CD4-positive, alpha-beta T cell treated with Interleukin-2 at 100 ng/mL for 4 hours (primary cell): ENCODE data around the gene COA1.
"Not testable (repeated sequence)": the region's sequence is repeated elsewhere in the genome, so short reads cannot be mapped to it uniquely, and the experiment has no call there.

Source experiments
- DNase-seq: peaks from one replicate; pipeline ENCODE4 v3.0.0-alpha.2; 2020; ENCODE audit warnings: low spot score

COA1 gene

GRCh38 chr7:43726466-43726865, 2.9 kb downstream of the COA1 start:
- no peak for DNase-seq

DNA sequence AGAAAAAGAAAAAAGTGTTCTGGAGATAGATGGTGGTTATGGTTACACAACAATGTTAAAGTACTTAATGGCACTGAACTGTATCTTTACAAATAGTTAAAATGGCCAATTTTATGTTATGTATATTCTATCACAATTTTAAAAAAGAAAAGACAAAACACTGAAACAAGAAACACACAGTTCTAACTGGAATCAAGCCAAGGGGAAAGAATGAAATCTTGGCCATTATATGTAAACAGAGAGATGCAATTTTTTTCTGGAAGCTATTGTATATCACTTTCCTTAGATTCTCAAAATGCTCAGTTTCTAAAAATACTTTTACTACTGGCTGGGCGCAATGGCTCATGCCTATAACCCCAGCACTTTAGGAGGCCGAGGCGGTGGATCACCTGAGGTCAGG, 4.1 kb downstream of the COA1 start:
- no peak for DNase-seq

DNA sequence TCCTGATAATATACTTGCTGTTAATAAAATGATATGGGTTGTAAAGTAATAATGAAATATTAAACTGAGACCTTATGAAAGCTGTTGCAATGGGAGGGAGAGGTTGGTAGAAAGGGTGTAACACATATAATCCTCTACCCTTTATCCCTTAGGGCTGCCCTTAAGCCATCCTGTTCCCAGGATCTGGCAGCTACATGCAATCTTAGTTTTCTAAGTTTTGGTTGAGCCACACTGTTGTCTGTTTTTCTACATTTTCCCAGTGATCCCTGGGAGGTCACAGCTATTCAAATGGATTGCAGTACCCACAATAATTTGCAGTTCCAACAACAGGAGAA, 6.3 kb downstream of the COA1 start:
- no peak for DNase-seq

- DNase-seq, result peak; percentile 75
Observed at GRCh38 chr7:43721193-43721806, 8.0 kb downstream of the COA1 start.

DNA sequence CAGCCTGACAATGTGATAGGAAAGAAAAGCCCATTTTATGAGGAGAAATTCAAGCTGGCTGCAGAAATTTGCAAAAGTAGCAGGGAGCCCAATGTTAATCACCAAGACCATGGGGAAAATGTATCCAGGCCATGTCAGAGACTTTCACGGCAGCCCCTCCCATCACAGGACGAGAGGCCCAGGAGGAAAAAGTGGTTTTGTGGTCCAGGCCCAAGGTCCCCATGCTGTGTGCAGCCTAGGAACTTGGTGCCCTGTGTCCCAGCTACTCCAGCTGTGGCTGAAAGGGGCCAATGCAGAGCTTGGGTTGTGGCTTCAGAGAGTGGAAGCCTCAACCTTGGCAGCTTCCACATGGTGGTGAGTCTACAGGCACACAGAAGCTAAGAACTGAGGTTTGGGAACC, 12.7 kb downstream of the COA1 start:
- no peak for DNase-seq

GRCh38 chr7:43715966-43716365, 13.4 kb downstream of the COA1 start:
- not testable (repeated sequence) for DNase-seq

DNA sequence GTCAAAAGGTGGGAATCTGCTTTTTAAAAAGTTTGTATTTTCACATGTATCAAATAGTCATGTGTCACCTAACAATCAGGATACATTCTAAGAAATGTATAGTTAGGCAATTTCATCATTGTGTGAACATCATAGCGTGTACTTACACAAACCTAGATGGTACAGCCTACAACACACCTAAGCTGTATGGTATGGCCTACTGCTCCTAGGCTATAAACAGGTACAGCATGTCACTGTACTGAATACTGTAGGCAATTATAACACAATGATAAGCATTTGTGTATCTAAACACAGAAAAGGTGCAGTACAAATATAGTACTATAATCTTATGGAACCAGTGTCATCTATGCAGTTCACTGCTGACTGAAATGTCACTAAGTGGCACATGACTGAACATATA, 17.8 kb downstream of the COA1 start:
- DNase-seq, result no peak

- DNase-seq, result not testable (repeated sequence)
Observed at GRCh38 chr7:43708055-43708454, 21.3 kb downstream of the COA1 start.

DNA sequence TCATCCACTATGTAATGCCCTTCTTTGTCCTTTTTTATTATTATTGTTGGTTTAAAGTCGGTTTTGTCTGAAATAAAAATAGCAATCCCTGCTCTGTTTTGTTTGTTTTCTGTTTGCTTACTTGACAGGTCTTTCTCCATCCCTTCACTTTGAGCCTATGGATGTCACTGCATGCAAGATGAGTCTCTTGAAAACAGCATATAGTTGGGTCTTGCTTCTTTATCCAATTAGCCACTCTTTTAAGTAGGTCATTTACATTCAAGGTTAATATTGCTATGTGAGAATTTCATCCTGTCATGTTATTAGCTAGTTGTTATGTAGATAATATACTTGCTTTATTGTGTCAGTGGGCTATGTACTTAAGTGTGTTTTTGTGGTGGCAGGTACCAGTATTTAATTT, 25.8 kb downstream of the COA1 start:
- DNase-seq, result no peak

- no peak for DNase-seq
Observed at GRCh38 chr7:43702974-43703373, 26.3 kb downstream of the COA1 start.

DNA sequence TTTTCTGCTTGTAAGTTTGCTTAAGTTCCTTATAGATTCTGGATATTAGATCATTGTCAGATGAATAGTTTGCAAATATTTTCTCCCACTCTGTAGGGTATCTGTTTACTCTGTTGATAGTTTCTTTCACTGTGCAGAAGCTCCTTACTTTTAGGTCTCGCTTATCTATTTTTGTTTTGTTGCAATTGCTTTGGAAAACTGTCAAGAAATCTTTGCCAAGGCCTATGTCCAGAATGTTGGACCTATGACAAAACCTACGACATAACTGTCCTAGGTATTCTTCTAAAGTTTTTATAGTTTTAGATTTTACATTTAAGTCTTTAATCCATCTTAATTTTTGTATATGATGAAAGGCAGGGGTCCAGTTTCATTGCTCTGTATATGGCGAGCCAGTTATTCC, 27.4 kb downstream of the COA1 start:
- DNase-seq, result no peak

DNA sequence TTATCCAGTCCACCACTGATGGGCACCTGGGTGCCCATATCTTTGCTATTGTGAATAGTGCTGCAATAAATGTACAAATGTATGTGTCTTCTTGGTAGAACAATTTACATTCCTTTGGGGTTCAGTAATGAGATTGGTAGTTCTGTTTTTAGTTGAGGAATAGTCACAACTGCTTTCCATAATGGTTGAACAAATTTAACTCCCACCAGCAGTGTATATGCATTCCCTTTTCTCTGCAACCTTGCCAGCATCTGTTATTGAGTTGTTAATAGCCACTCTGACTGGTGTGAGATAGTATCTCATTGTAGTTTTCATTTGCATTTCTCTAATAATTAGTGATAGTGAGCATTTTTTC, 27.8 kb downstream of the COA1 start:
- no peak for DNase-seq

DNA sequence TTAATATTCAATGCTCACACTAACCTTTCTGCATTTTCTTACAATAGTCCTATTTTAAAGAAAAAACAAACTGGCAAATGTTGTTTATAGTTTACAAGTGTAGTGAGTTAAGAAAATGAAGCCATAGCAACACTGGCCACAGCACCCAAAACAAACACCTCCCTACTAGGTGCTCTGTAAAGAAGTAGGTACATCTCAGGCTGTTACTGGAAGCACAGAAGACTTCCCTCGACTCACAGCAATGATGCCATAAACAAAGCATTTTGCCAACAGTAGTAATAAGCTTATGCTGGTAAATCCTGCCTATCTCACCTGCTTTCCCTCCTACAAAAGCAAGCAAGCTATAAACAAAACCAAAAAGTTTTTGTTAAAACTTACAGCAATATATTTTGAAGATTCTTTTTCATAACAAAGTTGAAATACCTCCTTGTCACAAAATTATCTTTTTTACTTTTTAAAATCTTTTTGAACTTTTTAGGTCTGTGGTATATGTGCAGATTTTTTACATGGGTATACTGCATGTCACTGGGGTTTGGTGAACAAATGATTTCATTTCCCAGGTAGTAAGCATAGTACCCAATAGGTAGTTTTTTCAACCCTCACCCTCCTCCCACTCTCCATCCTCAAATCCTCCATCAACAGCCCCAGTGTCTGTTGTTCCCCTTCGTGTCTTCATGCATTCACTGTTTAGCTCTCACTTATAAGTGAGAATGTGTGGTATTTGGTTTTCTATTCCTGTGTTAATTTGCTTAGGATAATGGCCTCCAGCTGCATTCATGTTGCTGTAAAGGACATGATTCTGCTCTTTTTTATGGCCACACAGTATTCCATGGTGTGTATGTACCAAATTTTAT, 28.4 kb downstream of the COA1 start:
- DNase-seq, result peak; percentile 10

GRCh38 chr7:43700059-43700501, 29.2 kb downstream of the COA1 start:
- DNase-seq, result peak; percentile 77

DNA sequence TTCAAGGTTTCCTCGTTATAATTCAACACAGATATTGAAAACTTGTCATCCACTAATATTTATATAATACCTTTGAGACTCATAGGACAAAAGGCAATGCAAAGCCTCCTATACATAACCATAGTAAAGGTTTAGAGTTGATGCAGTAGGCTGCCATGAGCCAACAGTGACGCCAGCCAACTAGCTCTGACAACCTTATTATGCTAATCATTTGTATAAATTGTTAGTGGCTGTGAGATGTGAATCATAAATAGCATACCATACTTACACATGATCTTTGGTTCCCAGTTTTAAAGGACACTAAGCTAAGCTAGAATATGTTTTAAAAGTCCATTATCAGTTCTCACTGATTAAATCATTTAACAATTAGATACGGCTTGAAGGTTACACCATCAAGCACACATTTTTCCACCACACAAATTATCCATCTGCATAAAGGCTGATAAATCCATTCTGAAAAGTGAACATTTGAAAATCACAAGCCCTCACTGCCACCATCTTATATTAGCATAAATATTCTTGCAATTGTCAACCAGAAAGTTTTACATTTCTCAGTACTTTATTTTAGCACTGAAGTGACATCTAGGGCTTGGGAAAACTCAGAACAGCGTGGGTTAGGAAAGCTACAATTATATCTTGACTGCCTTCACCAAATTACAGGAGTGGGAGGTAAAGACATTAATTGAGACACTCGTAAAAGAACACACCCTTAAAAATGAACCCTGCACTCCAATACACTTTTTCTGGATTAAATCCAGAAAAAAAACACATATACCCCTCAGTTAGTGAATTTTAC, 30.7 kb downstream of the COA1 start:
- DNase-seq, result no peak

- no peak for DNase-seq
Observed at GRCh38 chr7:43697690-43698089, 31.6 kb downstream of the COA1 start.

- DNase-seq, result no peak
Observed at GRCh38 chr7:43695365-43695764, 34.0 kb downstream of the COA1 start.

DNA sequence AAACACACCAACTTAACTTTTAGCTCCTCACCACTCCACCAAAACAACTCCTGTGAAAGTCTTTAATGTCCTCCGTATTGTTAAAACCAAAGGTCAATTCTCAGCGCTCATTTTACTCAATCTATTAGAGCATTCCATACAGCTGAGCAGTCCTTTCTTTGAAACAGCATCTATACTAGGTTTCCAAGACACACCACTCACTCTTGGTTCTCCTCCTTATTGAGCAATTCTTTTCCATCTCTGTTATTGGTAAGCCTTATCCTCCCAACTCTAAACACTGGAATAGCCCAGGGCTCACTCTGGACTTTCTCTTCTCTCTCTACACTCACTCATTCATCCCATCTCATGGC, 34.9 kb downstream of the COA1 start:
- DNase-seq, result no peak

DNA sequence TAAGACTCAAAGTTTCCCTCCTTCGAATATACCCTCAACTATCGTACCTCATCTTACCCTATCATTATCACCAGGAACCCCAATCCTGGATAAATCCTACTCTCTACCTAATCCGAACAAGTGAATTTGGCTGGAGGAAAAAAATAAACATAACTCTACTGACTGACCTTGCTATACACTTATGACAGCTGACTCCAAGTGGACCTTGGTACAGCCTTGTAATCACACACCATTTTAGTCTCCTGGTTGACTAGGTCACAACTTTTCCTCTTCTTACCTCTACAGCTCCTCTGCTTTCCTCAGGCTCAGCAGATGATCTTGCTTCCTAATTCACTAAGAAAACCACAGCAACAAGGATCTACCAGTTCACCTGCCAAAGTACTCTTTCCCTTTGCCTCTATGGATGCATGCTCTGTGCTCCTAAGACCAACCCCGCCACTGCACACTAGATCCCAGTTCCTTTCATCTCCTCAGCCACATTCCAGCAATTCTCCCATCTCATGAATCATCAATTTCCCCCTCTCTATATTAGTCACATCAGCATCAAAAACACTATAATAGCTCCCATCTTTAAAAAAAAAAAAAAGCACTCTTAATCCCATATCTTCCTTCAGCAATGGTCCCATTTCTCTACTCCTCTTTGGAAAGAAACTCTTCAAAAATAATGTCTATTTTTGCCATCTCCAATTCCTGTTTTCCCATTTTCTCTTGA, 35.5 kb downstream of the COA1 start:
- DNase-seq, result no peak

GRCh38 chr7:43692582-43693373, 36.5 kb downstream of the COA1 start:
- no peak for DNase-seq

DNA sequence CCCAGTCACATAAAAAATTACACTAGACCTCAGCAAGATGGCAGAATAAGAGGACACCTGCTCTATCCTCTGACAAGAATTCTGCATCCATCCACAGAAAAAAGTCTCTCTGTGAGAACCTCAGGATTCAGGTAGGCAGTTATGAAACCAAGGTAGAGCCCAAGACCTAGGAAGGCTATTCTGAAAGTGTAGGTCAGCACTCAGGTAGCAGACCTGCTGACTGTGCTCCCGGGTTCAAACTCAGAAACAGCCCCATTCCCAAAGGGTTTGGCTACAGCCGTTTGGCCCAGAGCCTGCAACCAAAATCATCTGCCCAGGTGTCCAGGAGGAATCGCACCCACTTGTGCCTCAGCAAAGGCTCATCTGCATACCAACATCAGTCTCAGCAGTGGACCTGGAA, 37.7 kb downstream of the COA1 start:
- no peak for DNase-seq

DNA sequence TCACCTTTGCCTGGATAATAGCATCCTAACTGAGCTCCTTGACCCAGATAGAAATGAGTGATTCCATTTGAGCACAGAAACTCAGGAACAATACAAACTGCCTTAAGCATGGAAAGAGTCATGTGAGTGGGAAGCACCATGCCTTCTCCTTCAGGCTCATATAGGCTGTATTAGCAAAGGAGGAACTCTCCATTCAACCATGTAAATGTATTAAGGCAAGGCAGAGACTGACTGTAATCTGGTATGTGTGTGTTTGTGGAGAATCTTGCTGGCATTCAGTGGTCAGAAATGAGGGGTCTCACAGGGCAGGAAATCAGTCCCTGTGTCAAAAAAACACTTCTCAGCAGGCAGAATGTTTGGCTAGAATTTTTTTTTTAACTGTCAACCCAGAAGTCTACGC, 40.2 kb downstream of the COA1 start:
- no peak for DNase-seq
